ENCODE results near the gene SAFB.

The SAFB gene

DNA sequence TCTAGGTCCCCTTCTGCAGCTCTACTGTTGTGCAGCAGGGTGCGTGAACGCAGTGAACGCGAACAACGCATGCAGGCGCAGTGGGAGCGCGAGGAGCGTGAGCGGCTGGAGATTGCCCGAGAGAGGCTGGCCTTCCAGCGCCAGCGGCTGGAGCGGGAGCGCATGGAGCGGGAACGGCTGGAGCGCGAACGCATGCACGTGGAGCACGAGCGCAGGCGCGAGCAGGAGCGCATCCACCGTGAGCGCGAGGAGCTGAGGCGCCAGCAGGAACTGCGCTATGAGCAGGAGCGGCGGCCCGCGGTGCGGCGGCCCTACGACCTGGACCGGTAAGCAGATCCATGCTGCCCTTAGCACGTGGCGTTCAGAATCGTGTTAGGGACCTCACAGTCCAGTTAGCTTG lies 38.6 kb downstream of the SAFB start:
- in situ Hi-C loops (cut with MboI; ENCODE audit: low sequenced_read_pairs, unreplicated experiment) = no loop called here
- TF ChIP-seq CTCF (IDR thresholded peaks at IDR 0.05; ENCODE audit: borderline replicate concordance, control extremely low read depth, extremely low read depth, insufficient read depth, missing control alignments) = no peak
- no peak for DNase-seq (ENCODE audit: low spot score)

GRCh38 chr19:5663904-5664303 lies 41.0 kb downstream of the SAFB start:
- no peak for TF ChIP-seq CTCF (IDR thresholded peaks at IDR 0.05; ENCODE audit: borderline replicate concordance, control extremely low read depth, extremely low read depth, insufficient read depth, missing control alignments)
- in situ Hi-C loops (cut with MboI; ENCODE audit: low sequenced_read_pairs, unreplicated experiment) = no loop called here
- DNase-seq (ENCODE audit: low spot score) = no peak

DNA sequence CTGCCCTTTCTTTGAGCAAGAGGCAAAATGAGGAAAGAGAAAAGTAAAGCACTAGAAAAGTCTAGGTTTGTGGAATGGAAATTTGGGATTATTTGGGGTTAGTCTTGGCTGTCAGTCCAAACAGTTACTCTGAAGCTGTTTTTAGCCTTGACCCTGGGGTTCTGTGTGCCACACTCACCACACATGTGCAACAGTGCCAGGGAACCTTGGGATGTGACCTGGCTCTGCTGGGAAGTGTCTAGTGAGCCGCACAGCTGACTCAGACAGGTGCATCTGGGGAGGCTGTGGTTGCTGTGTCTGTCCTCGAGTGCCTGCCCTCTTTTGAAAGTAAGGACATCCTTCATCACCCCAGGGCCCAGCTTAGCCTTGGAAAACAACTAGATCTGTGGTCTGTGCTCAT lies 41.6 kb downstream of the SAFB start:
- no peak for TF ChIP-seq CTCF (IDR thresholded peaks at IDR 0.05; ENCODE audit: borderline replicate concordance, control extremely low read depth, extremely low read depth, insufficient read depth, missing control alignments)
- no peak for DNase-seq (ENCODE audit: low spot score)
- in situ Hi-C loops (cut with MboI; ENCODE audit: low sequenced_read_pairs, unreplicated experiment) = no loop called here

GRCh38 chr19:5665781-5666513 lies 43.1 kb downstream of the SAFB start:
- in situ Hi-C loops (cut with MboI; ENCODE audit: low sequenced_read_pairs, unreplicated experiment) = no loop called here
- no peak for DNase-seq (ENCODE audit: low spot score)
- TF ChIP-seq CTCF (IDR thresholded peaks at IDR 0.05; ENCODE audit: borderline replicate concordance, control extremely low read depth, extremely low read depth, insufficient read depth, missing control alignments) = no peak

- in situ Hi-C loops (cut with MboI; ENCODE audit: low sequenced_read_pairs, unreplicated experiment) = no loop called here
- TF ChIP-seq CTCF (IDR thresholded peaks at IDR 0.05; ENCODE audit: borderline replicate concordance, control extremely low read depth, extremely low read depth, insufficient read depth, missing control alignments) = no peak
- no peak for DNase-seq (ENCODE audit: low spot score)
Measured at GRCh38 chr19:5666921-5667610, 44.2 kb downstream of the SAFB start.

GRCh38 chr19:5667751-5668271 lies 44.9 kb downstream of the SAFB start:
- no peak for DNase-seq (ENCODE audit: low spot score)
- no peak for TF ChIP-seq CTCF (IDR thresholded peaks at IDR 0.05; ENCODE audit: borderline replicate concordance, control extremely low read depth, extremely low read depth, insufficient read depth, missing control alignments)
- in situ Hi-C loops (cut with MboI; ENCODE audit: low sequenced_read_pairs, unreplicated experiment) = no loop called here
